Measurements from ENCODE around the gene ACAD10. TPM values are rescaled to one million over a fixed set of nuclear protein-coding genes. Genes with fewer than 3 reads are reported as not detected.
"Not testable (repeated sequence)": the region's sequence is repeated elsewhere in the genome, so short reads cannot be mapped to it uniquely, and the experiment has no call there.

Gene ACAD10
- total RNA-seq, 1 donor from 2014 or later = 44.0 TPM

- Mint-ChIP-seq H3K9me3 (no peaks in the 10 kb centered on the region), H3K27me3 (ENCODE audit: low read depth) (no peaks in the 10 kb centered on the region), H3K27ac (ENCODE audit: unreplicated experiment) (no peak overlapping the region), H3K4me3 (no peak overlapping the region), H3K36me3 (ENCODE audit: low read depth) (no peaks in the 10 kb centered on the region), H3K4me1 (no peaks in the 10 kb centered on the region)
- no peak for DNase-seq (ENCODE audit: low read depth, low spot score)
- TF ChIP-seq CTCF (conservative IDR thresholded peaks at IDR 0.05) = no peak
Observed at GRCh38 chr12:111706145-111706544, 20.3 kb downstream of the ACAD10 start.

- Mint-ChIP-seq H3K9me3 (no peaks in the 10 kb centered on the region), H3K4me1 (peaks cover 13% of the 10 kb centered on the region), H3K27me3 (ENCODE audit: low read depth) (no peaks in the 10 kb centered on the region), H3K36me3 (ENCODE audit: low read depth) (peaks cover 2% of the 10 kb centered on the region), H3K27ac (ENCODE audit: unreplicated experiment) (peak overlapping the region; percentile 52), H3K4me3 (no peak overlapping the region)
- DNase-seq (ENCODE audit: low read depth, low spot score) = peak; percentile 31
- no peak for TF ChIP-seq CTCF (conservative IDR thresholded peaks at IDR 0.05)
Observed at GRCh38 chr12:111715279-111715678, 29.4 kb downstream of the ACAD10 start.

- Mint-ChIP-seq H3K4me1 (peaks cover 13% of the 10 kb centered on the region), H3K36me3 (ENCODE audit: low read depth) (peaks cover 12% of the 10 kb centered on the region)
- H3K9me3 Mint-ChIP-seq; H3K27ac Mint-ChIP-seq (ENCODE audit: unreplicated experiment); H3K27me3 Mint-ChIP-seq (ENCODE audit: low read depth); H3K4me3 Mint-ChIP-seq; DNase-seq (ENCODE audit: low read depth, low spot score): not testable (repeated sequence)
Observed at GRCh38 chr12:111719316-111719715, 33.5 kb downstream of the ACAD10 start.

GRCh38 chr12:111720457-111720856 is 34.6 kb downstream of the ACAD10 start:
- H3K9me3 Mint-ChIP-seq = no peaks in the 10 kb centered on the region

GRCh38 chr12:111723646-111724360 is 38.0 kb downstream of the ACAD10 start:
- peaks cover 23% of the 10 kb centered on the region for H3K36me3 Mint-ChIP-seq (ENCODE audit: low read depth)
- not testable (repeated sequence) for H3K4me1 Mint-ChIP-seq; H3K27me3 Mint-ChIP-seq (ENCODE audit: low read depth); H3K4me3 Mint-ChIP-seq; H3K9me3 Mint-ChIP-seq; H3K27ac Mint-ChIP-seq (ENCODE audit: unreplicated experiment); DNase-seq (ENCODE audit: low read depth, low spot score)

More at GRCh38 chr12:111720457-111720856, 34.6 kb downstream of the ACAD10 start:
- H3K36me3 Mint-ChIP-seq (ENCODE audit: low read depth) = peaks cover 23% of the 10 kb centered on the region
- H3K27ac Mint-ChIP-seq (ENCODE audit: unreplicated experiment) = no peak overlapping the region
- DNase-seq (ENCODE audit: low read depth, low spot score) = no peak
- H3K4me3 Mint-ChIP-seq = no peak overlapping the region
- TF ChIP-seq CTCF (conservative IDR thresholded peaks at IDR 0.05) = no peak
- no peaks in the 10 kb centered on the region for H3K27me3 Mint-ChIP-seq (ENCODE audit: low read depth)
- H3K4me1 Mint-ChIP-seq = peaks cover 5% of the 10 kb centered on the region

GRCh38 chr12:111728795-111729194 is 42.9 kb downstream of the ACAD10 start:
- H3K9me3 Mint-ChIP-seq = no peaks in the 10 kb centered on the region
- no peaks in the 10 kb centered on the region for H3K27me3 Mint-ChIP-seq (ENCODE audit: low read depth)
- no peak overlapping the region for H3K4me3 Mint-ChIP-seq
- no peak overlapping the region for H3K27ac Mint-ChIP-seq (ENCODE audit: unreplicated experiment)
- TF ChIP-seq CTCF (conservative IDR thresholded peaks at IDR 0.05) = no peak
- no peaks in the 10 kb centered on the region for H3K4me1 Mint-ChIP-seq
- peaks cover 15% of the 10 kb centered on the region for H3K36me3 Mint-ChIP-seq (ENCODE audit: low read depth)
- no peak for DNase-seq (ENCODE audit: low read depth, low spot score)

Data from neural crest cell (in vitro differentiated cells).